HG03520 (cell line): ENCODE data around the gene TOR3A.

ENCODE experiments used
- ATAC-seq: cut with Tn5 transposase; IDR thresholded peaks from one replicate; pipeline ENCODE4 v1.9.1; 2021; ENCODE audit warnings: mild to moderate bottlenecking, moderate library complexity; ENCODE audit not compliant: unreplicated experiment

TOR3A gene

DNA sequence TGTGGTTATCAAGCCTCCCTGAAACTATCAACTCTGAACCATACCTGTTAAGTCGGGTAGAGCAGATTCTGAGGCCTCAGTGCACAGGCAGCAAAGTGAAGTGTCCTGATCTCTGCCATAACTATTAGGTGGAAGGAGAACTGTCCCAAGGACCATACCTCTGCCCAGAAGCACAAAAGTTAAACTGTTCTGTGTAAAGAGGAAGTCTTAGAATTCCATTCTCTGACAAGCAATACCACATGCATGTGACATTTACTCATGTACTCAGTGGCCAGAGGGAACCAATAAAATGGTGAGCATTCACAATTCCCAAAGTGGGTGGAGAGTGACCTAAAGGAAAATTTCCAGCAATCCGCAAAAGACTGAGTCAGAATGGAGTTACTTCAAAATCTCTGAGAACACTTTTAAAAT lies 61.0 kb downstream of the TOR3A start:
- no peak for ATAC-seq

DNA sequence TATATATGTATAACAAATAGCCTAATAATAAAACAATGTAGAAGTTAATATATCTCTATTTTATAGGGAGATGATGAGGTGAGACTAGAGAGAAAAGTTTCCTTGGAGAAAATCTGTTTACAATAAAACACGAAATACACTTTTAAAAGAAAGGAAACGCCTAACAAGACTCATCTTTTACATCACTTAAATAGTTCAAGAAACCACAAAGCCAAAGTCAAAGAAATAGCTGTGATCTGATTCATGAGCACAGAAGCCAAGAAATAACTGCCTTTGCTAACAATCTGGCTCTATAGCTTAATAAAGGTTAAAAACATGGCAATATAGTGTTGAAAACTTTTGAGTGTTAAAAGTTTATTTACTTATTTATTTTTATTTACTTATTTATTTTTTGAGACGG lies 61.5 kb downstream of the TOR3A start:
- no peak for ATAC-seq

- no peak for ATAC-seq
These were observed 62.8 kb downstream of the TOR3A start for GRCh38 chr1:179144626-179145025.

DNA sequence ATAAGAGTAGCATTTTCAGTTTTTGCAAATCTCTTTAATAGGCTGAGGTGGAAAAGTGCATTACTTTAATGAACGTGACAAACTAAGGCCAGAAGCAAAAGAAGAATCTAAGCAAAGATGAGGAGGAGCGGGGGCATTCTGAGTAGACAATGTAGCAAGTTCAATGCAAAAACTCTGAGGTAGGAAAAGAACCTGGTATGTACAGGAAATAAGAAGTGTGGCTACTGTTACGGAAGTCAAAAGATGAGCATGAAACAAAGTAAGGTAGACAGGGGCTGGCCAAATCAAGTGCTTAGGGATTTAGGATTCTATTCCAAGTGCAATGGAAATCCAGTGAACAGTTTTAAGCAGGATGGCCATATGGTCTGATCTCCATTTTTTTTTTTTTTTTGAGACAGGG lies 63.7 kb downstream of the TOR3A start:
- ATAC-seq = no peak
